SH-SY5Y (cell line): Measurements from ENCODE around the gene RFXAP.

Experiments
- GATA2 ChIP-seq: IDR thresholded peaks from 2 replicates; pipeline ENCODE4 v1.6.1; 2011; ENCODE audit warnings: mild to moderate bottlenecking, low read depth, low read length
- GATA3 ChIP-seq: IDR thresholded peaks from 2 replicates; pipeline ENCODE4 v1.6.1; 2011; ENCODE audit warnings: low read depth, mild to moderate bottlenecking, low read length, moderate library complexity

DNA sequence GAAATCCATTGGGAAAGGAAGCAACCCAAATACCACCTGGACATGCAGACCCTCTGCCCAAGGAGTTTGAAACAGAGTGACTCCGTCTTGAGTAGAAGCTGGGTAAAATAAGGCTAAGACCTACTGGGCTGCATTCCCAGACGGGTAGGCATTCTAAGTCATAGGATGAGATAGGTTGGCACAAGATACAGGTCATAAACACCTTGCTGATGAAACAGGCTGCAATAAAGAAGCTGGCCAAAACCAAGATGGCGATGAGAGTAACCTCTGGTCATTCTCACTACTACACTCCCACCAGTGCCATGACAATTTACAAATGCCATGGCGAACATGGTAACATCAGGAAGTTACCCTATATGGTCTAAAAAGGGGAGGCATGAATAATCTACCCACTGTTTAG, 40.2 kb downstream of the RFXAP start:
- TF ChIP-seq GATA2 (no peak), GATA3 (no peak)
